SK-N-MC (cell line): ENCODE results near the gene LFNG.

Experiments used
- EZH2 ChIP-seq: fragments of 200-600 bp; sonication (generic); IDR thresholded peaks from one replicate; pipeline ENCODE4 v1.6.1; 2017; ENCODE audit warnings: antibody characterized with exemption
- FOXP2 ChIP-seq: optimal IDR thresholded peaks from 2 replicates; pipeline ENCODE3; 2011; ENCODE audit warnings: mild to moderate bottlenecking, moderate library complexity; ENCODE audit not compliant: insufficient read depth; ENCODE audit errors: extremely low read length, control extremely low read depth
- POLR2AphosphoS5 ChIP-seq: IDR thresholded peaks from 2 replicates; pipeline ENCODE4 v1.6.1; 2012; ENCODE audit warnings: mild to moderate bottlenecking, low read depth, low read length, borderline replicate concordance

DNA sequence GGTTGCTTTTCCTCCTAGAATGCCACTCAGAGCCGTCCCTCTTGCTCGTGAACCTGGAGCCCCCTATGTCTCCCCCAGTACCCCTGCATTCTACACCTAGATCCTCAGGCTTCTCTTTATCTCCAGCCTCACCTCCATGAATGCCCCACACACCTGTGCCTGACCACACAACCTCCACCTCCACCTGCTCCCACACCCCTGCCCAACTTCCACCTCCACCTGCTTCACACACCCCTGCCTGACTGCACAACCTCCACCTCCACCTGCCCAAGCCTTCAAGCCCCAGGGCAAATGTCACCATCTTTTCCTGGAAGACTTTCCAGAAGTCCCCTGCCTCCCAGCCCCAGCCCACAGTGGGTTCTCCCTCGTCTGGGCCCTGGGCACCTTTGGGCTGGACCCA, 6.9 kb upstream of the LFNG start:
- TF ChIP-seq EZH2 (no peak), POLR2AphosphoS5 (no peak), FOXP2 (no peak)
